ENCODE data around the gene LDB2.

GRCh38 chr4:16676230-16676770 lies 222.1 kb downstream of the LDB2 start:
- TF ChIP-seq CTCF (conservative IDR thresholded peaks at IDR 0.05) = no peak
- TF ChIP-seq EZH2 (IDR thresholded peaks at IDR 0.05; ENCODE audit: low read depth) = no peak
